ENCODE measurements around the gene HIRA. TPM values are rescaled to one million over a fixed set of nuclear protein-coding genes. Genes with fewer than 3 reads are reported as not detected.

Gene HIRA
- total and polyA plus RNA-seq, 2 of the 8 experiments (the other 6 are each of a cell fraction or from before 2014, with no cell fraction given), result 34.9 to 67.2 TPM

DNA sequence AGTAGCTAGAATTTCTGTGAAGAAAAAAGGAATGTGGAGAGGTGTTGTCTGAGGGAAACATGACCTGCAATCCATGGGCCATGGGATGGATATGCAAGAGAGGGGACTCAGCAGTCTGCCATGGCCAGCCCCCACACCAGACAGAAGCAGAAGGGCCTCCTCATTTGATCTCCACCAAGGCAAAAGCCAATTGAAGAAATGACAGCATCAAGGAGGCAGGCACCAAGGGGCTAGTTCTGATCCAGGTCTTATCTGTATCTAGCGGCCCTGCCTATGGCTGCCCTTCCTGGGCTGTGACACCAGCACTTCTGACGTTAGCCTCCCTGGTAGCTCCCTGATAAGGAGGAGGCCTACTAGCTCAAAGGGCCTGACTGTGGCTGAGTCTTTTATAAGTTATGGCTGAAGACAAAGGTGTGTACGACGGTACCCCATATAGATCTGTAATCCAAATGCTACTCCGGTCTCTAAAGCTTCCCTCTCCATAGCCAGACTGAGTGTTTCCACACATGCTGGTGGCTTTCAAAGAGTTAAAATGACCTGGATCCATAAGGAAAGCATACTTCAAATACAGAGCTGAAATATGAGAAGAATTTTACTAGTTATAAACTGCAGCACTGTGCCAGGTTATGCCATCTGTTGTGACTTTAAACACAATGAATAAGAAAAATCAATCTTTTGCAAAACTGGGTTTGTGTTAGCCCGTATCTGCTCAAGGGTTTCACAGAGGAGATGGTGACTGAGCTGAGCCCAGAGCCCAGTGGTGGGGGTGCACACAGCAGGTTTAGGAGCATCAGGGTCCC lies 34.4 kb downstream of the HIRA start:
- no peak overlapping the region for H2AFZ ChIP-seq (ENCODE audit: low read length)
- ChIA-PET CTCF (ENCODE audit: partially characterized antibody) (interaction anchor here (1.0 to 1.7 kb wide), 3 partner anchors 73 to 217 kb away, joined by 3 to 4 read pairs (median 4); no protein-coding TSS in a partner anchor), POLR2A (ENCODE audit: partially characterized antibody) (interaction anchor here (1.2 to 2.5 kb wide), 4 partner anchors 11 to 82 kb away, joined by 4 to 9 read pairs (median 4); partner anchors contain the start of genes CDC45 and UFD1)
- H3K18ac ChIP-seq (ENCODE audit: extremely low read depth, low read length), result no peak overlapping the region
- no peak overlapping the region for H3K14ac ChIP-seq (ENCODE audit: insufficient read length)
- no peaks in the 10 kb centered on the region for H3K79me2 ChIP-seq (ENCODE audit: control insufficient read depth in 1 of 2, insufficient read depth in 2 of 2, low read length in 2 of 2)
- no peaks in the 10 kb centered on the region for H3K9me3 ChIP-seq (ENCODE audit: insufficient read depth in 2 of 2, low read depth in 1 of 2, low read length in 1 of 2)
- no peaks in the 10 kb centered on the region for H3K79me1 ChIP-seq (ENCODE audit: low read depth, low read length)
- H4K91ac ChIP-seq (replicated peaks; ENCODE audit: insufficient read length, low read length), result no peak overlapping the region
- H2BK20ac ChIP-seq (ENCODE audit: low read length), result no peak overlapping the region
- TF ChIP-seq SIX5 (IDR thresholded peaks at IDR 0.05; ENCODE audit: low read depth, low read length), result no peak
- TF ChIP-seq, protein P1, sequence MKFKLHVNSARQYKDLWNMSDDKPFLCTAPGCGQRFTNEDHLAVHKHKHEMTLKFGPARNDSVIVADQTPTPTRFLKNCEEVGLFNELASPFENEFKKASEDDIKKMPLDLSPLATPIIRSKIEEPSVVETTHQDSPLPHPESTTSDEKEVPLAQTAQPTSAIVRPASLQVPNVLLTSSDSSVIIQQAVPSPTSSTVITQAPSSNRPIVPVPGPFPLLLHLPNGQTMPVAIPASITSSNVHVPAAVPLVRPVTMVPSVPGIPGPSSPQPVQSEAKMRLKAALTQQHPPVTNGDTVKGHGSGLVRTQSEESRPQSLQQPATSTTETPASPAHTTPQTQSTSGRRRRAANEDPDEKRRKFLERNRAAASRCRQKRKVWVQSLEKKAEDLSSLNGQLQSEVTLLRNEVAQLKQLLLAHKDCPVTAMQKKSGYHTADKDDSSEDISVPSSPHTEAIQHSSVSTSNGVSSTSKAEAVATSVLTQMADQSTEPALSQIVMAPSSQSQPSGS (IDR thresholded peaks at IDR 0.05; ENCODE audit: low read length), result no peak
- TF ChIP-seq JUND (IDR thresholded peaks at IDR 0.05; ENCODE audit: low read length), result no peak
- no peak overlapping the region for H3K4me3 ChIP-seq (ENCODE audit: extremely low read depth in 1 of 4, insufficient read depth in 2 of 4, low read depth in 3 of 4, low read length in 4 of 4)
- no peak overlapping the region for H2BK15ac ChIP-seq (ENCODE audit: low read length)
- H3K4me2 ChIP-seq (ENCODE audit: insufficient read depth in 1 of 2, low read depth in 2 of 2, low read length in 2 of 2), result no peak overlapping the region
- H3K4ac ChIP-seq (replicated peaks; ENCODE audit: insufficient read length, low read depth, low read length), result no peak overlapping the region
- H2BK120ac ChIP-seq (replicated peaks; ENCODE audit: low read depth, low read length), result no peak overlapping the region
- no peaks in the 10 kb centered on the region for H3K23me2 ChIP-seq (ENCODE audit: low read depth, low read length)
- H2AK5ac ChIP-seq (ENCODE audit: low read depth, low read length), result no peak overlapping the region
- peaks cover 2 to 6% of the 10 kb centered on the region in 2 experiments for H4K20me1 ChIP-seq (replicated peaks in 1 of 2; ENCODE audit: control insufficient read depth in 1 of 2, insufficient read depth in 2 of 2, low read length in 2 of 2)
- H3K36me3 ChIP-seq (ENCODE audit: control insufficient read depth in 2 of 4, insufficient read depth in 4 of 4, low read length in 3 of 4), result peaks cover 19 to 56% (median 43%) of the 10 kb centered on the region in 4 experiments
- no peak overlapping the region for H2BK5ac ChIP-seq (ENCODE audit: low read depth, low read length)
- no peak overlapping the region for H3K23ac ChIP-seq (ENCODE audit: insufficient read length)
- H4K5ac ChIP-seq (ENCODE audit: insufficient read length, low read depth, low read length), result no peak overlapping the region
- DNase-seq (ENCODE audit: low read depth in 1 of 2, low spot score in 2 of 2) (no peak), FAIRE-seq (no peak)
- WGBS, 2 experiments (ENCODE audit: extremely low coverage in 1 of 2, insufficient coverage in 1 of 2, insufficient read length in 1 of 2, insufficient replicate concordance in 2 of 2, low coverage in 1 of 2, low lambda C conversion rate in 2 of 2, missing lambda C conversion rate in 1 of 2), result 89% methylated on average over 6 of the region's 6 CpGs; no CpG with 5 or more reads in 1 of the 2 experiments
- H3K27me3 ChIP-seq (replicated peaks in 1 of 4; ENCODE audit: control insufficient read depth in 3 of 4, extremely low read depth in 1 of 4, insufficient read depth in 3 of 4, low read length in 3 of 4), result no peaks in the 10 kb centered on the region
- H3K27ac ChIP-seq (ENCODE audit: low read depth, low read length), result no peak overlapping the region
- no peak overlapping the region for H3K9ac ChIP-seq (replicated peaks in 1 of 4; ENCODE audit: extremely low read depth in 1 of 4, low read depth in 3 of 4, low read length in 3 of 4)
- H2BK12ac ChIP-seq (ENCODE audit: low read depth, low read length), result no peak overlapping the region
- H4K8ac ChIP-seq (ENCODE audit: extremely low read depth, insufficient read depth, low read length), result no peak overlapping the region
- no peaks in the 10 kb centered on the region for H3K4me1 ChIP-seq (replicated peaks in 1 of 4; ENCODE audit: control insufficient read depth in 3 of 4, insufficient read depth in 4 of 4, low read length in 3 of 4)
- no peak overlapping the region for H3K56ac ChIP-seq (replicated peaks; ENCODE audit: insufficient read length, low read depth, low read length)
